Endothelial cell of umbilical vein (primary cell): Measurements from ENCODE around the gene COASY. TPM values are rescaled to one million over a fixed set of nuclear protein-coding genes. Genes with fewer than 3 reads are reported as not detected.

ENCODE experiments used
- BruUV-seq: library from RNA; stranded (reverse); fragments of 400-500 nt; replicated peaks from 2 replicates; lab custom pipeline; 2021; lab: Mats Ljungman, UMichigan
- CTCF ChIA-PET: fragments of 300-600, 350-600 bp; sonication (Branson Sonifier 250); formaldehyde crosslinking; loops from one replicate; lab custom pipeline; 2021; ENCODE audit warnings: antibody characterized with exemption, inconsistent platforms; lab: Charles Lee
- POLR2A ChIA-PET: fragments of 300-600, 350-600 bp; sonication (Branson Sonifier 250); formaldehyde crosslinking; loops from one replicate; lab custom pipeline; 2021; ENCODE audit warnings: antibody characterized with exemption, inconsistent platforms; lab: Charles Lee
- DNase-seq: peaks from one replicate; pipeline ENCODE4 v3.0.0-alpha.2; 2011; ENCODE audit warnings: low read depth, low spot score
- FAIRE-seq: peaks from 2 replicates; lab custom pipeline; 2011; peaks lifted over from hg19 to GRCh38; lab: Jason Lieb, UNC
- H2AFZ ChIP-seq: 2 replicates; pipeline ENCODE4 v1.6.0; 2012; ENCODE audit warnings: low read depth, low read length, control low read depth, inconsistent platforms
- H3K27ac ChIP-seq: 2 replicates; pipeline ENCODE4 v1.5.1; 2011; ENCODE audit warnings: low read depth, mild to moderate bottlenecking, control low read depth, low read length, moderate library complexity; ENCODE audit not compliant: insufficient read depth
- H3K27me3 ChIP-seq, 2 experiments: 2 replicates each; pipeline versions ENCODE4 v1.6.0 to v1.6.1; 2011; ENCODE audit warnings: low read length in 2 of 2, mixed read lengths in 1 of 2; ENCODE audit not compliant: control insufficient read depth in 2 of 2, insufficient read depth in 2 of 2
- H3K36me3 ChIP-seq, 2 experiments: 2 replicates in 1 of 2; 3 replicates in 1 of 2; pipeline ENCODE4 v1.5.1; 2011; ENCODE audit warnings: low read length in 2 of 2, mild to moderate bottlenecking in 1 of 2, moderate library complexity in 1 of 2; ENCODE audit not compliant: control insufficient read depth in 2 of 2, insufficient read depth in 2 of 2; ENCODE audit errors: extremely low read depth in 1 of 2
- H3K4me1 ChIP-seq: 3 replicates; pipeline ENCODE4 v1.5.1; 2011; ENCODE audit warnings: mild to moderate bottlenecking, low read length; ENCODE audit not compliant: control insufficient read depth, insufficient read depth; ENCODE audit errors: extremely low read depth
- H3K4me2 ChIP-seq: 2 replicates; pipeline ENCODE4 v1.6.1; 2011; ENCODE audit warnings: low read length, control low read depth, mixed read lengths; ENCODE audit not compliant: insufficient read depth
- H3K4me3 ChIP-seq, 3 experiments: fragments of 200-600 bp in 1 of 3; sonication (generic), shearing (Covaris generic) in 1 of 3; replicated peaks in 1 of 3; 2 replicates each; pipeline ENCODE4 v1.5.1; 2011 to 2016; ENCODE audit warnings: control low read depth in 3 of 3, low read length in 3 of 3, mild to moderate bottlenecking in 2 of 3, inconsistent platforms in 1 of 3, low read depth in 1 of 3, moderate library complexity in 1 of 3; ENCODE audit not compliant: insufficient read depth in 1 of 3
- H3K79me2 ChIP-seq: 2 replicates; pipeline ENCODE4 v1.6.0; 2012; ENCODE audit warnings: low read length, inconsistent platforms; ENCODE audit not compliant: control insufficient read depth, insufficient read depth
- H3K9ac ChIP-seq: replicated peaks from 2 replicates; pipeline ENCODE3; 2011; ENCODE audit warnings: low read length, control low read depth; ENCODE audit not compliant: insufficient read depth; ENCODE audit errors: extremely low read depth
- H3K9me1 ChIP-seq: replicated peaks from 3 replicates; pipeline ENCODE4 v1.6.0; 2011; ENCODE audit warnings: mild to moderate bottlenecking, low read length; ENCODE audit not compliant: control insufficient read depth, insufficient read depth; ENCODE audit errors: extremely low read depth
- H3K9me3 ChIP-seq: replicated peaks from 2 replicates; pipeline ENCODE4 v1.5.1; 2012; ENCODE audit warnings: low read length, inconsistent platforms; ENCODE audit not compliant: control insufficient read depth, insufficient read depth
- H4K20me1 ChIP-seq: replicated peaks from 2 replicates; pipeline ENCODE3; 2011; ENCODE audit warnings: mild to moderate bottlenecking, low read length; ENCODE audit not compliant: control insufficient read depth, insufficient read depth; ENCODE audit errors: extremely low read depth
- CTCF ChIP-seq, 2 donors: IDR thresholded peaks; 1 replicate in 1 of 2; 2 replicates in 1 of 2; pipeline ENCODE4 v1.5.1; 2011; ENCODE audit warnings: low read length in 2 of 2, mild to moderate bottlenecking in 2 of 2, moderate library complexity in 2 of 2, control low read depth in 1 of 2, inconsistent platforms in 1 of 2, low read depth in 1 of 2; ENCODE audit not compliant: insufficient read depth in 1 of 2; ENCODE audit errors: extremely low read depth in 1 of 2
- EZH2 ChIP-seq: IDR thresholded peaks from 2 replicates; pipeline ENCODE4 v1.6.1; 2012; ENCODE audit warnings: borderline replicate concordance, low read depth, mild to moderate bottlenecking, moderate library complexity, low read length, inconsistent platforms; ENCODE audit not compliant: severe bottlenecking
- FOS ChIP-seq: IDR thresholded peaks from 2 replicates; pipeline ENCODE4 v1.6.1; 2011; ENCODE audit warnings: mild to moderate bottlenecking, low read length, moderate library complexity, borderline replicate concordance; ENCODE audit not compliant: insufficient read depth
- GATA2 ChIP-seq: IDR thresholded peaks from 2 replicates; pipeline ENCODE4 v1.7.0; 2011; ENCODE audit warnings: low read depth, mild to moderate bottlenecking, moderate library complexity, mixed read lengths, low read length; ENCODE audit not compliant: insufficient read length, insufficient read depth
- JUN ChIP-seq: IDR thresholded peaks from 2 replicates; pipeline ENCODE4 v1.6.1; 2011; ENCODE audit warnings: borderline replicate concordance, low read depth; ENCODE audit not compliant: insufficient read length, insufficient read depth
- MAX ChIP-seq: IDR thresholded peaks from 2 replicates; pipeline ENCODE4 v1.6.1; 2011; ENCODE audit not compliant: insufficient read depth, insufficient read length
- MYC ChIP-seq: IDR thresholded peaks from one replicate; pipeline ENCODE4 v1.6.1; 2011; ENCODE audit warnings: mild to moderate bottlenecking, low read depth, low read length
- POLR2A ChIP-seq: IDR thresholded peaks from 2 replicates; pipeline ENCODE4 v1.6.1; 2012; ENCODE audit warnings: low read depth, mild to moderate bottlenecking, control low read depth, low read length
- POLR2AphosphoS5 ChIP-seq: IDR thresholded peaks from 2 replicates; pipeline ENCODE4 v1.6.1; 2012; ENCODE audit warnings: low read depth, mild to moderate bottlenecking, control low read depth, low read length, moderate library complexity; ENCODE audit not compliant: insufficient read depth
- dilution Hi-C: fragments of 300-500 bp; cut with MboI; formaldehyde crosslinking; loops from one replicate; pipeline ENCODE4 v1.15.0; 2019; ENCODE audit warnings: low sequenced_read_pairs; ENCODE audit not compliant: extremely low pct_ligation_motif_present
- intact Hi-C: fragments of 100-400 bp; cut with micrococcal nuclease; formaldehyde crosslinking; loops from one replicate; pipeline ENCODE4 v1.10.0; 2022
- polyA plus RNA-seq, 4 experiments: library from polyadenylated mRNA; depleted of rRNA in 3 of 4; stranded (reverse) in 3 of 4; unstranded in 1 of 4; fragments of >200 nt; gene quantifications; 2 replicates each; pipeline versions ENCODE4 v1.2.1 to v1.2.3, GENCODE V29; 2011 to 2012; ENCODE audit warnings: missing spikeins in 1 of 4
- total RNA-seq: library from RNA; stranded (reverse); gene quantifications from 2 replicates; pipeline ENCODE4 v1.2.3, GENCODE V29; 2021

COASY gene
- total and polyA plus RNA-seq, 2 donors (not counting 3 experiments of a cell fraction or from before 2014, with no cell fraction given): 39.6 to 69.2 TPM

- intact Hi-C loops (no loop called here), dilution Hi-C loops (loop anchor here (25.0 kb wide), 1 partner anchor 175 kb away; no protein-coding TSS in a partner anchor)
- TF ChIP-seq MAX (no peak), EZH2 (no peak), POLR2A (no peak), MYC (no peak), JUN (no peak), FOS (no peak), CTCF (IDR thresholded peaks at IDR 0.05; ENCODE audit: extremely low read depth in 1 of 2, insufficient read depth in 1 of 2, low read depth in 1 of 2, low read length in 2 of 2) (no peak), GATA2 (no peak), POLR2AphosphoS5 (no peak)
- Histone ChIP-seq H3K4me3 (no peak overlapping the region), H3K4me2 (no peak overlapping the region), H3K4me1 (peaks cover 13% of the 10 kb centered on the region), H3K27ac (no peak overlapping the region), H3K27me3 (no peaks in the 10 kb centered on the region), H3K9me3 (no peaks in the 10 kb centered on the region), H2AFZ (no peak overlapping the region), H3K79me2 (no peaks in the 10 kb centered on the region), H3K36me3 (peaks cover 0 to 3% of the 10 kb centered on the region in 2 experiments), H4K20me1 (no peaks in the 10 kb centered on the region), H3K9me1 (no peaks in the 10 kb centered on the region), H3K9ac (no peak overlapping the region)
- DNase-seq (no peak), FAIRE-seq (no peak)
- ChIA-PET POLR2A (no interaction called here), CTCF (interaction anchor here (0.8 to 4.8 kb wide), 5 partner anchors 15 to 290 kb away, joined by 3 to 27 read pairs (median 3); no protein-coding TSS in a partner anchor)
- BruUV-seq: no TSS peak
Observed at GRCh38 chr17:42512246-42512645, 49.7 kb upstream of the COASY start.
